ENCODE measurements around the gene MKI67.

Gene MKI67

DNA sequence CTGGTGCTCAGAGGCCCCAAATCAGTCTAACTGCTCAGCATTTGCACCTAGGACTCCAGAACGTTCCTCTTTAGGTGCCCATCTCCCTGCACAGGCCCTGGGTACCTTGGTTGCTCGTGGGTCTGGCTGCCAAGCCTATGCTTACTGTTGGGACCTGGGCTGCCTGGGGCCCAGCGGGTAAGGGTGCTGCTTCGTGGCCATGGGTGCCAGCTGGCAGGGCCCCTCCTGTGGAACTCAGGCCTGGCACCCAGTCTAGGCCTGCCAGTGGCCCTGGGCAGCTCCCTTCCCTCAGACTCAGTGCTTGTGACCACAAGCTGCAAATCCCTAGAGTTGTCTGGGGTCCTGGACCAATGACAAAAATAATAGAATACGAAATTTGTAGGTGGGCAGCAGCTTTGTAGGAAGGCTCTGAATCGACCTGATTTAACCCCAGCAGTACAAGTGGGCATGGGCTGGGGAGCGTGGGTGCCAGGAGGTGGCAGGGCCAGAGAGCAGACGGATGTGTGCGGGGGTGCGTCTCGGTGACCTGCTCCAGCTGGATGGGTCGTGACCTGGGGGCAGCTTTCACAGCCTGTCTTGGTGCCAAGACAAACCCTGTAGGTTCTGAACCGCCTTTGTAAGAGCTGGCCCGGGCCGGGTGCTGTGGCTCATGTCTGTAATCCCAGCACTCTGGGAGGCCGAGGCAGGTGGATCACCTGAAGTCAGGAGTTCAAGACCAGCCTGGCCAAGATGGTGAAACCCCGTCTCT, 69.7 kb downstream of the MKI67 start:
- no peaks in the 10 kb centered on the region for H3K4me1 ChIP-seq (ENCODE audit: low read depth, poor library complexity, severe bottlenecking)
- H3K4me3 ChIP-seq (IDR thresholded peaks at IDR 0.05; ENCODE audit: insufficient read depth, low read depth, low read length) = no peak overlapping the region
- TF ChIP-seq, protein P1, sequence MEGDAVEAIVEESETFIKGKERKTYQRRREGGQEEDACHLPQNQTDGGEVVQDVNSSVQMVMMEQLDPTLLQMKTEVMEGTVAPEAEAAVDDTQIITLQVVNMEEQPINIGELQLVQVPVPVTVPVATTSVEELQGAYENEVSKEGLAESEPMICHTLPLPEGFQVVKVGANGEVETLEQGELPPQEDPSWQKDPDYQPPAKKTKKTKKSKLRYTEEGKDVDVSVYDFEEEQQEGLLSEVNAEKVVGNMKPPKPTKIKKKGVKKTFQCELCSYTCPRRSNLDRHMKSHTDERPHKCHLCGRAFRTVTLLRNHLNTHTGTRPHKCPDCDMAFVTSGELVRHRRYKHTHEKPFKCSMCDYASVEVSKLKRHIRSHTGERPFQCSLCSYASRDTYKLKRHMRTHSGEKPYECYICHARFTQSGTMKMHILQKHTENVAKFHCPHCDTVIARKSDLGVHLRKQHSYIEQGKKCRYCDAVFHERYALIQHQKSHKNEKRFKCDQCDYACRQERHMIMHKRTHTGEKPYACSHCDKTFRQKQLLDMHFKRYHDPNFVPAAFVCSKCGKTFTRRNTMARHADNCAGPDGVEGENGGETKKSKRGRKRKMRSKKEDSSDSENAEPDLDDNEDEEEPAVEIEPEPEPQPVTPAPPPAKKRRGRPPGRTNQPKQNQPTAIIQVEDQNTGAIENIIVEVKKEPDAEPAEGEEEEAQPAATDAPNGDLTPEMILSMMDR (conservative IDR thresholded peaks at IDR 0.05; ENCODE audit: low read depth, low read length) = no peak
- H3K27ac ChIP-seq = no peak overlapping the region
- no peak overlapping the region for H3K4me2 ChIP-seq
- no peak overlapping the region for H3K9ac ChIP-seq
- H3K36me3 ChIP-seq (ENCODE audit: insufficient read depth) = no peaks in the 10 kb centered on the region
- H3K27me3 ChIP-seq (ENCODE audit: insufficient read depth, low read depth) = no peaks in the 10 kb centered on the region
- H4K20me1 ChIP-seq (ENCODE audit: insufficient read depth) = no peaks in the 10 kb centered on the region
- H3K79me2 ChIP-seq (ENCODE audit: insufficient read depth, low read depth) = no peaks in the 10 kb centered on the region
- no peak overlapping the region for H2AFZ ChIP-seq (ENCODE audit: low read depth)

GRCh38 chr10:128055061-128055868, 71.0 kb downstream of the MKI67 start:
- TF ChIP-seq, protein P1 (conservative IDR thresholded peaks at IDR 0.05; ENCODE audit: low read depth, low read length) = no peak
- no peak overlapping the region for H3K27ac ChIP-seq
- no peaks in the 10 kb centered on the region for H3K27me3 ChIP-seq (ENCODE audit: insufficient read depth, low read depth)
- H3K9ac ChIP-seq = no peak overlapping the region
- H3K4me1 ChIP-seq (ENCODE audit: low read depth, poor library complexity, severe bottlenecking) = no peaks in the 10 kb centered on the region
- no peaks in the 10 kb centered on the region for H3K36me3 ChIP-seq (ENCODE audit: insufficient read depth)
- H4K20me1 ChIP-seq (ENCODE audit: insufficient read depth) = no peaks in the 10 kb centered on the region
- H3K79me2 ChIP-seq (ENCODE audit: insufficient read depth, low read depth) = no peaks in the 10 kb centered on the region
- no peak overlapping the region for H2AFZ ChIP-seq (ENCODE audit: low read depth)
- H3K4me2 ChIP-seq = no peak overlapping the region
- no peak overlapping the region for H3K4me3 ChIP-seq (IDR thresholded peaks at IDR 0.05; ENCODE audit: insufficient read depth, low read depth, low read length)

- H2AFZ ChIP-seq (ENCODE audit: low read depth) = no peak overlapping the region
Measured at GRCh38 chr10:128054163-128054970, 71.9 kb downstream of the MKI67 start.

DNA sequence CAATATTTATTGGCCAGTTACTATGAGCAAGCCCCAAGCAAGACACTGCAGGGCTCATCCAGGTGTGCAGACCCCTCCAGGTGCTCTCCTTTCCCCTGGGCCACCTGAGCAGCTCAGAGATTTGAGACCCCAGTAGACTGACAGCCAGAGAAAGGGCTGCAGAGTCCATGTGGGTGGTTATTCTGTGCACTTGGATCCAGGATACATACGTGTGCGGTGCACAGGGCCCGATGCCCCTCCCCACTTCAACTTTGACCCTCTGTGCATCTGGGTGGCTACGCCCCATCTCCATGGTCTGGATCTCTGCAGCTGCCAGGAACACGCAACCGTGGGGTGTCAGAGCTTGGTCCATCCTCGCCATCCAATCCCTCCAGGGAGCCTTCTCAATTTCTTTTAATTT, 72.9 kb downstream of the MKI67 start:
- Histone ChIP-seq H3K4me1 (ENCODE audit: low read depth, poor library complexity, severe bottlenecking) (no peaks in the 10 kb centered on the region), H3K27me3 (ENCODE audit: insufficient read depth, low read depth) (no peaks in the 10 kb centered on the region), H3K4me2 (no peak overlapping the region), H3K9ac (no peak overlapping the region), H4K20me1 (ENCODE audit: insufficient read depth) (no peaks in the 10 kb centered on the region), H2AFZ (ENCODE audit: low read depth) (no peak overlapping the region), H3K4me3 (IDR thresholded peaks at IDR 0.05; ENCODE audit: insufficient read depth, low read depth, low read length) (no peak overlapping the region), H3K36me3 (ENCODE audit: insufficient read depth) (no peaks in the 10 kb centered on the region), H3K79me2 (ENCODE audit: insufficient read depth, low read depth) (no peaks in the 10 kb centered on the region), H3K27ac (no peak overlapping the region)
- TF ChIP-seq, protein P1 (conservative IDR thresholded peaks at IDR 0.05; ENCODE audit: low read depth, low read length) = no peak

More at GRCh38 chr10:128054163-128054970, 71.9 kb downstream of the MKI67 start:
- H3K36me3 ChIP-seq (ENCODE audit: insufficient read depth) = no peaks in the 10 kb centered on the region
- H3K27ac ChIP-seq = no peak overlapping the region
- H3K9ac ChIP-seq = no peak overlapping the region
- H3K4me3 ChIP-seq (IDR thresholded peaks at IDR 0.05; ENCODE audit: insufficient read depth, low read depth, low read length) = no peak overlapping the region
- H3K4me2 ChIP-seq = no peak overlapping the region
- H3K4me1 ChIP-seq (ENCODE audit: low read depth, poor library complexity, severe bottlenecking) = no peaks in the 10 kb centered on the region
- no peaks in the 10 kb centered on the region for H3K27me3 ChIP-seq (ENCODE audit: insufficient read depth, low read depth)
- no peaks in the 10 kb centered on the region for H3K79me2 ChIP-seq (ENCODE audit: insufficient read depth, low read depth)
- TF ChIP-seq, protein P1 (conservative IDR thresholded peaks at IDR 0.05; ENCODE audit: low read depth, low read length) = no peak
- no peaks in the 10 kb centered on the region for H4K20me1 ChIP-seq (ENCODE audit: insufficient read depth)
